Activated CD8-positive, alpha-beta memory T cell treated with anti-CD3 and anti-CD28 coated beads for 1 hour (primary cell): ENCODE data around the gene CCDC13.

Experiments
- DNase-seq, 2 donors: peaks; one replicate each; pipeline ENCODE4 v3.0.0-alpha.2; 2020; ENCODE audit warnings: low read depth in 1 of 2; ENCODE audit errors: extremely low read depth in 1 of 2

Gene CCDC13

GRCh38 chr3:42753757-42754156, 19.3 kb downstream of the CCDC13 start:
- no peak for DNase-seq

- DNase-seq: no peak
Measured at GRCh38 chr3:42752961-42753360, 20.1 kb downstream of the CCDC13 start.

- DNase-seq: no peak
Measured at GRCh38 chr3:42752441-42752840, 20.6 kb downstream of the CCDC13 start.

- DNase-seq: no peak
Measured at GRCh38 chr3:42751609-42752008, 21.4 kb downstream of the CCDC13 start.

GRCh38 chr3:42750834-42751233, 22.2 kb downstream of the CCDC13 start:
- DNase-seq: no peak

- DNase-seq: no peak
Measured at GRCh38 chr3:42749753-42750231, 23.3 kb downstream of the CCDC13 start.

- DNase-seq: no peak
Measured at GRCh38 chr3:42749025-42749752, 23.9 kb downstream of the CCDC13 start.

GRCh38 chr3:42747581-42747980, 25.5 kb downstream of the CCDC13 start:
- no peak for DNase-seq

GRCh38 chr3:42746455-42747450, 26.3 kb downstream of the CCDC13 start:
- DNase-seq: no peak

- DNase-seq: no peak
Measured at GRCh38 chr3:42745776-42746454, 27.1 kb downstream of the CCDC13 start.

GRCh38 chr3:42745291-42745745, 27.7 kb downstream of the CCDC13 start:
- DNase-seq: no peak

- DNase-seq: no peak
Measured at GRCh38 chr3:42743204-42743995, 29.7 kb downstream of the CCDC13 start.

GRCh38 chr3:42742688-42743087, 30.4 kb downstream of the CCDC13 start:
- no peak for DNase-seq

- DNase-seq: no peak
Measured at GRCh38 chr3:42742259-42742658, 30.8 kb downstream of the CCDC13 start.

GRCh38 chr3:42741796-42742195, 31.3 kb downstream of the CCDC13 start:
- DNase-seq: no peak

- no peak for DNase-seq
Measured at GRCh38 chr3:42739401-42740158, 33.5 kb downstream of the CCDC13 start.

- DNase-seq: no peak
Measured at GRCh38 chr3:42736531-42736930, 36.5 kb downstream of the CCDC13 start.

GRCh38 chr3:42736081-42736480, 37.0 kb downstream of the CCDC13 start:
- no peak for DNase-seq

- DNase-seq: no peak
Measured at GRCh38 chr3:42735615-42736014, 37.4 kb downstream of the CCDC13 start.

- DNase-seq: no peak
Measured at GRCh38 chr3:42735019-42735418, 38.0 kb downstream of the CCDC13 start.
